ENCODE results near the gene ATP6V1C2. TPM values are rescaled to one million over a fixed set of nuclear protein-coding genes. Genes with fewer than 3 reads are reported as not detected.

Gene ATP6V1C2
- total RNA-seq, 1 donor from 2014 or later, result 0.14 TPM

DNA sequence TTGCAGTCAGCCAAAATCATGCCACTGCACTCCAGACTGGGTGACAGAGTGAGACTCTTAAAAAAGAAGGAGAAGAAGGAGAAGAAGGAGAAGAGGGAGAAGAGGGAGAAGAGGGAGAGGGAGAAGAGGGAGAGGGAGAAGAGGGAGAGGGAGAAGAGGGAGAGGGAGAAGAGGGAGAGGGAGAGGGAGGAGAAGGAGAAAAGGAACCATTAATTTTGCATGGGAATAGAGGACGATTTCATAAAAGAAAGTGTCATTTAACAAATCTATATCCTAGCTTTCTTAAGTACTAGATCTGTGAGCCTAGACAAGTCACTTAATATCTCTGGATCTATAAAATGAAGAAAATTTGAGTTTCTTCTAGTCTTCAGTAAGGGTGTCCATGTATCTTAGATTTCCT lies 41.2 kb upstream of the ATP6V1C2 start:
- Histone ChIP-seq H3K9me3 (ENCODE audit: insufficient read depth, low read depth, low read length) (no peaks in the 10 kb centered on the region), H3K27me3 (ENCODE audit: insufficient read depth, low read length) (no peaks in the 10 kb centered on the region), H4K20me1 (ENCODE audit: insufficient read depth, low read length) (peaks cover 27% of the 10 kb centered on the region), H3K4me3 (ENCODE audit: insufficient read depth, low read depth, low read length) (no peak overlapping the region), H2AFZ (ENCODE audit: low read depth, low read length) (no peak overlapping the region), H3K79me2 (ENCODE audit: insufficient read depth, low read length) (peaks cover 35% of the 10 kb centered on the region), H3K4me2 (ENCODE audit: low read length) (no peak overlapping the region), H3K27ac (ENCODE audit: low read depth, low read length) (no peak overlapping the region), H3K9ac (ENCODE audit: low read length) (no peak overlapping the region), H3K4me1 (ENCODE audit: insufficient read depth, low read length) (no peaks in the 10 kb centered on the region), H3K36me3 (ENCODE audit: insufficient read depth, low read length) (peaks cover 10% of the 10 kb centered on the region)
- no peak overlapping the region for H3K4me3 Mint-ChIP-seq (ENCODE audit: unreplicated experiment)
- DNase-seq (ENCODE audit: low read depth) (no peak), FAIRE-seq (no peak)
- TF ChIP-seq EZH2 (IDR thresholded peaks at IDR 0.05; ENCODE audit: insufficient read depth, low read length), result no peak
- TF ChIP-seq, protein P1, sequence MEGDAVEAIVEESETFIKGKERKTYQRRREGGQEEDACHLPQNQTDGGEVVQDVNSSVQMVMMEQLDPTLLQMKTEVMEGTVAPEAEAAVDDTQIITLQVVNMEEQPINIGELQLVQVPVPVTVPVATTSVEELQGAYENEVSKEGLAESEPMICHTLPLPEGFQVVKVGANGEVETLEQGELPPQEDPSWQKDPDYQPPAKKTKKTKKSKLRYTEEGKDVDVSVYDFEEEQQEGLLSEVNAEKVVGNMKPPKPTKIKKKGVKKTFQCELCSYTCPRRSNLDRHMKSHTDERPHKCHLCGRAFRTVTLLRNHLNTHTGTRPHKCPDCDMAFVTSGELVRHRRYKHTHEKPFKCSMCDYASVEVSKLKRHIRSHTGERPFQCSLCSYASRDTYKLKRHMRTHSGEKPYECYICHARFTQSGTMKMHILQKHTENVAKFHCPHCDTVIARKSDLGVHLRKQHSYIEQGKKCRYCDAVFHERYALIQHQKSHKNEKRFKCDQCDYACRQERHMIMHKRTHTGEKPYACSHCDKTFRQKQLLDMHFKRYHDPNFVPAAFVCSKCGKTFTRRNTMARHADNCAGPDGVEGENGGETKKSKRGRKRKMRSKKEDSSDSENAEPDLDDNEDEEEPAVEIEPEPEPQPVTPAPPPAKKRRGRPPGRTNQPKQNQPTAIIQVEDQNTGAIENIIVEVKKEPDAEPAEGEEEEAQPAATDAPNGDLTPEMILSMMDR (IDR thresholded peaks at IDR 0.05; ENCODE audit: insufficient read depth, low read depth, low read length), result no peak
- no peaks in the 10 kb centered on the region for H3K36me3 Mint-ChIP-seq (ENCODE audit: low read depth, unreplicated experiment)
- H3K4me1 Mint-ChIP-seq (ENCODE audit: low read depth, unreplicated experiment), result peaks cover 3% of the 10 kb centered on the region
- no peaks in the 10 kb centered on the region for H3K27me3 Mint-ChIP-seq (ENCODE audit: low read depth, unreplicated experiment)
- H3K9me3 Mint-ChIP-seq (ENCODE audit: unreplicated experiment), result no peaks in the 10 kb centered on the region
- H3K27ac Mint-ChIP-seq (ENCODE audit: unreplicated experiment), result peak overlapping the region; percentile 53

DNA sequence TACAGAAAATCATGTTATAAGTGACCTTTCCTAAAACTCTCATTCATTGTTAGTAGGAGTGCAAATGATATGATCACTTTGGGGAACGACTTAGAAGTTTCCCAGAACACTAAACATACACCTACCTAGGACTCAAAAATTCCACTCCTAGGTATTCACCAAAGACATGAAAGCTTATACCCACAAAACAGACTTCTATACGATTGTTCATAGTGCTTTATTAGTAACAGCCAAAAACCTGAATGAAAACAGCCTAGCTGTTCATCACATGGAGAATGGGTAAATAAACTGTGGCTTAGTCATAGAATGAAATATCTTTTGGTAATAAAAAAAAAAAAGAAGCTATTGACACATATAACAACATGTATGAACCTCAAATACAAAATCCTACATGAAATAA lies 40.5 kb upstream of the ATP6V1C2 start:
- H3K79me2 ChIP-seq (ENCODE audit: insufficient read depth, low read length), result peaks cover 39% of the 10 kb centered on the region
- H3K27me3 ChIP-seq (ENCODE audit: insufficient read depth, low read length), result no peaks in the 10 kb centered on the region
- no peak overlapping the region for H3K4me2 ChIP-seq (ENCODE audit: low read length)
- H3K9ac ChIP-seq (ENCODE audit: low read length), result no peak overlapping the region
- DNase-seq (ENCODE audit: low read depth), result no peak
- no peak overlapping the region for H2AFZ ChIP-seq (ENCODE audit: low read depth, low read length)
- peaks cover 34% of the 10 kb centered on the region for H4K20me1 ChIP-seq (ENCODE audit: insufficient read depth, low read length)
- H3K36me3 Mint-ChIP-seq (ENCODE audit: low read depth, unreplicated experiment), result no peaks in the 10 kb centered on the region
- H3K4me3 ChIP-seq (ENCODE audit: insufficient read depth, low read depth, low read length), result no peak overlapping the region
- no peak overlapping the region for H3K27ac Mint-ChIP-seq (ENCODE audit: unreplicated experiment)
- H3K27ac ChIP-seq (ENCODE audit: low read depth, low read length), result no peak overlapping the region
- no peaks in the 10 kb centered on the region for H3K27me3 Mint-ChIP-seq (ENCODE audit: low read depth, unreplicated experiment)
- peaks cover 10% of the 10 kb centered on the region for H3K36me3 ChIP-seq (ENCODE audit: insufficient read depth, low read length)
- no peaks in the 10 kb centered on the region for H3K9me3 Mint-ChIP-seq (ENCODE audit: unreplicated experiment)
- no peak for FAIRE-seq
- no peaks in the 10 kb centered on the region for H3K4me1 ChIP-seq (ENCODE audit: insufficient read depth, low read length)
- no peaks in the 10 kb centered on the region for H3K9me3 ChIP-seq (ENCODE audit: insufficient read depth, low read depth, low read length)
- no peak overlapping the region for H3K4me3 Mint-ChIP-seq (ENCODE audit: unreplicated experiment)
- no peaks in the 10 kb centered on the region for H3K4me1 Mint-ChIP-seq (ENCODE audit: low read depth, unreplicated experiment)
- TF ChIP-seq, protein P1 (IDR thresholded peaks at IDR 0.05; ENCODE audit: insufficient read depth, low read depth, low read length), result no peak
- no peak for TF ChIP-seq EZH2 (IDR thresholded peaks at IDR 0.05; ENCODE audit: insufficient read depth, low read length)

DNA sequence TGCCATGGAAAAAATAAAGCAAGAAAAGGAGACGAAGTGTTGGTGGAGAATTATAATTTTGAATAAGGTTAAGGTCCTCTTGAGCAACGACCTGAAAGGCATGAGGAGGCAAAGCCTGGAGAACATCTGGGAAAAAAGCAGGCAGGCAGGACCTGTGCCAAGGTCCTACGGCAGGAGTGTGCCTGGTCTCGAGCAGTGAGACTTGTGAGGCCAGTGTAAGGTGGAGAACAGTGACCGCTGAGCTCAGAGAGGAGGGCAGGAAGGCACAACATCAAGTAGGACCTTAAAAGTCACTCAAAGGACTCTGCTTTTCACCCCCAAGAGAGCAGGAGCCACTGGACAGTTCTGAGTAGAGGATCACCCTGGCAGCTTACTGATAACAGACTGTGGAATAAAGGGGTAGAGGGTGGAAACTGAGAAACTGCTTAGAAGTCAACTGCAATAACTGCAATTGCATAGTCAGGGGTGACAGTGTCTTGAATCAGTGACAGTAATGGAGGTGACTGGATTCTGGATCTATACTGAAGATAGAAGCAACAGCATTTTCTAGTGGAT lies 35.2 kb upstream of the ATP6V1C2 start:
- DNase-seq (ENCODE audit: low read depth) (no peak), FAIRE-seq (no peak)
- TF ChIP-seq, protein P1 (IDR thresholded peaks at IDR 0.05; ENCODE audit: insufficient read depth, low read depth, low read length), result no peak
- TF ChIP-seq EZH2 (IDR thresholded peaks at IDR 0.05; ENCODE audit: insufficient read depth, low read length), result no peak
- Histone ChIP-seq H3K4me2 (ENCODE audit: low read length) (no peak overlapping the region), H3K4me3 (ENCODE audit: insufficient read depth, low read depth, low read length) (no peak overlapping the region), H4K20me1 (ENCODE audit: insufficient read depth, low read length) (peaks cover 50% of the 10 kb centered on the region), H3K9ac (ENCODE audit: low read length) (no peak overlapping the region), H3K36me3 (ENCODE audit: insufficient read depth, low read length) (peaks cover 4% of the 10 kb centered on the region), H2AFZ (ENCODE audit: low read depth, low read length) (no peak overlapping the region), H3K27me3 (ENCODE audit: insufficient read depth, low read length) (no peaks in the 10 kb centered on the region), H3K4me1 (ENCODE audit: insufficient read depth, low read length) (peaks cover 9% of the 10 kb centered on the region), H3K79me2 (ENCODE audit: insufficient read depth, low read length) (peaks cover 66% of the 10 kb centered on the region), H3K27ac (ENCODE audit: low read depth, low read length) (no peak overlapping the region), H3K9me3 (ENCODE audit: insufficient read depth, low read depth, low read length) (no peaks in the 10 kb centered on the region)
- H3K27ac Mint-ChIP-seq (ENCODE audit: unreplicated experiment), result no peak overlapping the region
- H3K4me3 Mint-ChIP-seq (ENCODE audit: unreplicated experiment), result no peak overlapping the region
- no peaks in the 10 kb centered on the region for H3K36me3 Mint-ChIP-seq (ENCODE audit: low read depth, unreplicated experiment)
- H3K4me1 Mint-ChIP-seq (ENCODE audit: low read depth, unreplicated experiment), result no peaks in the 10 kb centered on the region
- no peaks in the 10 kb centered on the region for H3K27me3 Mint-ChIP-seq (ENCODE audit: low read depth, unreplicated experiment)
- H3K9me3 Mint-ChIP-seq (ENCODE audit: unreplicated experiment), result no peaks in the 10 kb centered on the region
